DOHH2 (cell line): ENCODE data around the gene SYTL1.

Source experiments
- EZH2phosphoT487 ChIP-seq: fragments of 200-600 bp; sonication (generic); IDR thresholded peaks from 2 replicates; pipeline ENCODE4 v1.6.1; 2017; ENCODE audit warnings: borderline replicate concordance, mild to moderate bottlenecking, antibody characterized with exemption, low read length, moderate library complexity, mixed read lengths
- TF ChIP-seq, protein P1 (sequence below): fragments of 200-600 bp; sonication (generic); IDR thresholded peaks from one replicate; pipeline ENCODE4 v1.5.1; 2014; ENCODE audit warnings: antibody characterized with exemption, mild to moderate bottlenecking, low read depth, low read length; ENCODE audit not compliant: poor library complexity, severe bottlenecking

DNA sequence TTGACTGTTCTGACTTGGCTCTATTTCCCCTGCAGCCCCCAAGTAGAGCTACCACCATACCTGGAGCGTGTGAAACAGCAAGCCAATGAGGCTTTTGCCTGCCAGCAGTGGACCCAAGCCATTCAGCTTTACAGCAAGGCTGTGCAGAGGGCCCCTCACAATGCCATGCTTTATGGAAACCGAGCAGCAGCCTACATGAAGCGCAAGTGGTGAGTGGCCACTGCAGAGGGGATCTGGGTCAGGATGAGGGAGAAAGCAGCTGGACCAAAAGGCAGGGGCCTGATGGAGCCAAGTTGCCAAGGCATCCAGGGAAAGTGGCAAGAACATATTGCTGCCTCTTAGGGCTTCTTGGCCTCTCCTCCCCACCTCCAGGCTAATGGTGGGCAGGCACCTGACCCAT lies 43.9 kb upstream of the SYTL1 start:
- TF ChIP-seq, protein P1, sequence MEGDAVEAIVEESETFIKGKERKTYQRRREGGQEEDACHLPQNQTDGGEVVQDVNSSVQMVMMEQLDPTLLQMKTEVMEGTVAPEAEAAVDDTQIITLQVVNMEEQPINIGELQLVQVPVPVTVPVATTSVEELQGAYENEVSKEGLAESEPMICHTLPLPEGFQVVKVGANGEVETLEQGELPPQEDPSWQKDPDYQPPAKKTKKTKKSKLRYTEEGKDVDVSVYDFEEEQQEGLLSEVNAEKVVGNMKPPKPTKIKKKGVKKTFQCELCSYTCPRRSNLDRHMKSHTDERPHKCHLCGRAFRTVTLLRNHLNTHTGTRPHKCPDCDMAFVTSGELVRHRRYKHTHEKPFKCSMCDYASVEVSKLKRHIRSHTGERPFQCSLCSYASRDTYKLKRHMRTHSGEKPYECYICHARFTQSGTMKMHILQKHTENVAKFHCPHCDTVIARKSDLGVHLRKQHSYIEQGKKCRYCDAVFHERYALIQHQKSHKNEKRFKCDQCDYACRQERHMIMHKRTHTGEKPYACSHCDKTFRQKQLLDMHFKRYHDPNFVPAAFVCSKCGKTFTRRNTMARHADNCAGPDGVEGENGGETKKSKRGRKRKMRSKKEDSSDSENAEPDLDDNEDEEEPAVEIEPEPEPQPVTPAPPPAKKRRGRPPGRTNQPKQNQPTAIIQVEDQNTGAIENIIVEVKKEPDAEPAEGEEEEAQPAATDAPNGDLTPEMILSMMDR: no peak
- no peak for TF ChIP-seq EZH2phosphoT487
